Muscle layer of colon (tissue), 2 donors: ENCODE data around the gene CTBP1.

Experiments used
- H3K27ac ChIP-seq: one replicate; pipeline ENCODE4 v1.7.0; 2013; ENCODE audit warnings: low read depth, mild to moderate bottlenecking, low read length, moderate library complexity
- H3K27me3 ChIP-seq, 2 donors: one replicate each; pipeline ENCODE4 v1.7.0; 2013; ENCODE audit warnings: low read length in 2 of 2, mild to moderate bottlenecking in 2 of 2; ENCODE audit not compliant: insufficient read depth in 2 of 2, control insufficient read depth in 1 of 2
- H3K36me3 ChIP-seq: one replicate; pipeline ENCODE4 v1.7.0; 2013; ENCODE audit warnings: mild to moderate bottlenecking, low read length; ENCODE audit not compliant: insufficient read depth
- H3K4me1 ChIP-seq: one replicate; pipeline ENCODE4 v1.7.0; 2013; ENCODE audit warnings: mild to moderate bottlenecking, low read length; ENCODE audit not compliant: insufficient read depth
- H3K4me3 ChIP-seq, 2 donors: one replicate each; pipeline ENCODE4 v1.7.0; 2013; ENCODE audit warnings: low read length in 2 of 2, low read depth in 1 of 2, mild to moderate bottlenecking in 1 of 2, moderate library complexity in 1 of 2
- H3K9ac ChIP-seq: one replicate; pipeline ENCODE4 v1.7.0; 2013; ENCODE audit warnings: low read length
- H3K9me3 ChIP-seq: one replicate; pipeline ENCODE4 v1.7.0; 2013; ENCODE audit warnings: mild to moderate bottlenecking, low read length
- donor health status: abdominal sarcoma.
- donor health status: Adenocarcinoma of cecum.

Gene CTBP1

DNA sequence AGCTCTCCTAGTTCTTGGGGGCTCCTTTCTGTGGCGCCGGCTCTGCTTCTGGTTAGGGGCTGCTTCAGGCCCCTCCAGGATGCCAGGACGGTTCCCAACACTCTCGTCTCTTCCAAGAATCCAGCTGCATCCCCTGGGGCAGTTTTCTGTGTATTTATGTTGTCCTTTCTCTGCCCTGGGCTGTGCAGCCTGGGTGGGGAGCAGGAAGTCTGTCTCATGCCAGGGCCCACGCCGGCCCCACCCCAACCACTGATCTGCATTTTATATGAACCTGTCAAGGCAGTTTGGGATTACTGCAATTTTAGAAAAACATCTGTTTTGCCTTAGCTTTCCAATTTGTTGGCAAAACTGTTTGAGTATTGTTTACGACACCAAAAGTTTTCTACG, 14.6 kb downstream of the CTBP1 start:
- Histone ChIP-seq H3K9ac (no peak overlapping the region), H3K4me1 (peaks cover 10% of the 10 kb centered on the region), H3K4me3 (no peak overlapping the region), H3K36me3 (peaks cover 56% of the 10 kb centered on the region), H3K27me3 (no peaks in the 10 kb centered on the region), H3K27ac (no peak overlapping the region), H3K9me3 (no peaks in the 10 kb centered on the region)

DNA sequence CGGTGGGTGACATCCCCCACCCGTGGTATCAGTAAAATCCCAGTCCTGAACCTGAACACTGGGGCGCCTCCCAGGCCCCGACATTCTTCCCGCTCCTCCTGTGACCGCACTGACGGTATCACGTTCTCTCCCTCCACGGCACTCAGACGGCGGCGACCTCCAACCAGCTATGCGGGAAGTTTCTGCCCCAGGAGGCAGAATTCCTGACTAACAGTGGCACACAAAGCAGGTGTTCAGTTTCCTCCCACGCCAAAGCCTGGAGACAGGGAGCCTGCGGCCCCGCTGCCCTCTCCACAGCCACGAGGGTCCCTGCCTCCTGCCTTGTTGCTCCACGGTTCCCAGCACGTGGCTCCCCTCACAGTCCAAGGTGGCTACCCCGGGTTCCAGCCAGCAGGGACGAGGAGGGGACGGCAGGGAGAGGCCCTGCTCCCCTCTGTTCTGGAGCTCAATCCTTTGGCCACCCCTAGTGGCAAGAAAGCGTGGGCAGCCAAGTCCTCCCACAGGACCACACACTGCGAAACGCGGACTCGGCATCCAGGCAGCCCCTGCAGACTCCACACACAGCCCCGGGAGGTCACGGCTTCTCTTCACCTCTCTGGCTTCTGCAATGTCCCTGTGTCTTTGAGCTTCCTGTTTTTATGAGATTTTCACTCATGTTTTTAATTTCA, 15.2 kb downstream of the CTBP1 start:
- Histone ChIP-seq H3K4me1 (peaks cover 10% of the 10 kb centered on the region), H3K4me3 (no peak overlapping the region), H3K9ac (no peak overlapping the region), H3K36me3 (peaks cover 59% of the 10 kb centered on the region), H3K27me3 (no peaks in the 10 kb centered on the region), H3K9me3 (no peaks in the 10 kb centered on the region), H3K27ac (peak overlapping the region; percentile 14)

DNA sequence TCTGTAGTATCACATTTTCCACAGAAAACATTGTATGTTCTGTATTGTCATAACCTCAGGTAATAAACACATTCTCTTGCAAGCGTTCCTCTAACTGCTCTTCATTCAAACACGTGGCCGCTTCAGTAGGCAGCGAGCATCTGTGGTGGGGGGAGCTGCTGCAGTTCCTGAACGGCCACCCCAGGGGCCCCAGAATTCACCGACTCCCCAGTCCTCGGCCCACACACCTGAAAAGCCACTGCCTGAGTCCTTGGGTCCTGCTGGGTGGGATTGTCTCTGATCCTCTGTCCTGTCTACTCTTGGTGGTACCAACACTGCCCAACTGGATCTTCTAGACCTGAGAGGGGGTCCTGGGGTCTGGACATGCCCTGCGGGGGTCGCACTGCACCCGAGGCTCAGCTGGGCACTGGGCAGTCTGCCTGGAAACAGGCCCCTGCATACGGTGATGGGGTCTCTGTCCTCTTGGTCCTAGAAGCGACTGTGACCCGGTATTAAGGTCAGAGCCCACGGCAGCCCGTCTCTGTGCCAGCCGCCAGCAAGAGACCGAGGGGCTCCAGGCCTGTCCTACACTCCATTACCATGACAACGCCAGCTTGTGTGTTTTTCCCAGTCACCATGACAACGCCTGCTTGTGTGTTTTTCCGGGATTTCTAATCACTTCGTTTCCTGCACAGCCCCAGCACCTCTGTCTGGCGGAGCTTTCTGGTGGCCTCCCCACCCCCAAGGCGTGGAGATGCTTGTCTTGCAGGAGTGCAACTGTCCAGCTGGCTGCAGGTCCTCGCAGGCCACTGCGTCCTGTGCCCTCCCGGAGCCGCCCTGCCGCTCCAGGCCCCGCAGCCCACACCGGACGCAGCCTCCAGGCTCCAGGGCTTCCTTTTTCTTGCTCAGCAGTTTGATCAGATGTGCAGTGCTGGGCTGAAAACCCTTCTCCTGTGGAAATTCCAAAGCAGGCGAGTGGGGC, 16.0 kb downstream of the CTBP1 start:
- H3K9ac ChIP-seq = no peak overlapping the region
- H3K27me3 ChIP-seq = no peaks in the 10 kb centered on the region
- no peak overlapping the region for H3K4me3 ChIP-seq
- peaks cover 10% of the 10 kb centered on the region for H3K4me1 ChIP-seq
- H3K27ac ChIP-seq = no peak overlapping the region
- H3K36me3 ChIP-seq = peaks cover 60% of the 10 kb centered on the region
- no peaks in the 10 kb centered on the region for H3K9me3 ChIP-seq

DNA sequence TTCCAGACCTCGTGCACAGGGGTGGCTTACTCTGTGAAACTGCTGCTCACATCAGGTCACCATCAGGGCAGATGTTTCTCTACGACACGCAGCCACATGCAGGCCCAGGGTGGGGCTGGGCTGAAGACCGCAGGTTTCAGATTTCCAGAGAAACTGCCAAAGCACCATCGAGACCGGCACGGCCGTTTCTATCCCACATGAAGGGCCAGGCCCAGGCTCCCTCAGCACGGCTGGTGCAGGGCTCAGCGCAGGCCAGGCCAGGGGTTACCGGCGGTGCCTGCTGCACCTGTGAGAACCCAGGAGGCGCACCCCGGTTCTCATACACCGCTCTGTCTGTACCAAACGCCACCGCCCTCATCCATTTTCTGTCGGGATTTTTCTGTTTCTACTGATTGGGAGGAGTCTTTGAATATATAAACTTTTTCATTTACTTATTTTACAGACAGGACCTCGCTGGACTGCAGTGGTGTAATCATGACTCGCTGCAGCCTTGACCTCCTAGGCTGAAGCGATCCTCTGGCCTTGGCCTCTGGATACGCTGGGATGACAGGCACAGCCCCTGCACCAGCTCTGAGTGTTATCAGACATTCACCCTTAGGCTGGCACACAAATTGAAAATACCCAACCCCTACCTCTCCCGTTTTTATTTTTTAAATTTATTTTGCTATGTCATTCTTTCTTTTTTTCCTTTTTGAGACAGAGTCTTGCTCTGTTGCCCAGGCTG, 17.1 kb downstream of the CTBP1 start:
- Histone ChIP-seq H3K27me3 (no peaks in the 10 kb centered on the region), H3K4me1 (peaks cover 10% of the 10 kb centered on the region), H3K27ac (no peak overlapping the region), H3K4me3 (no peak overlapping the region), H3K9ac (no peak overlapping the region), H3K36me3 (peaks cover 65% of the 10 kb centered on the region), H3K9me3 (no peaks in the 10 kb centered on the region)

DNA sequence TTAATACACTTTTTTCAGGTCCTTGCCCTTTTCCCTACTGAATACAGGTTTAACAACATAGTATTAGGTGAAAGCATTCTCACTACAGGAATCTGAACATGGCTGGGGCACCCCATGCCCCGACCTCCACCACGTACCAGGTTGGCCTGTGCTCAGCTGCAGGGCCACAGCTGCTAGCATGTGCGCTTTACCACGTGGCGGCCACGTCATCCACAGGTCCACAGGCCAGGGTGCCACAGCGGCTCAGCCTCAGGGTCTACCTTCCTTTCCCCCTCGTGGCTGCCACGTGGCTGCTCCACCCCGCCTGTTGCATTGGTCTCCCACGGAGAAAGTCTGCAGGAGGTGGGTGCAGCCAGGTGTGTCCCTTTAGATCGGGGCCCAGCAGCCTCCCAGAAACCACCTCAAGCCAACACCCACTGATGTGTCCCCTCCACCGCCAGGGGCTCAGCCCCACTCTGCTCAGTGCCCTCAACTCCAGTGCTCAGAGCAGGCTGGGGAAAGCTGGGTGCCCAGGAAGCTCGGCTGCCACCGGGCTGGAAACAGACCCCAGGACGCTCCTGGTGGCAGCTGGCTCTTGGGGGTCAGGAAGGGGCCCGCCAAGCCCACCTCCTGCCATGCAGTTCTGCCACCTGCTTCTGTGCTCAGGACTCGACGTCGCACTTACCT, 17.8 kb downstream of the CTBP1 start:
- H3K36me3 ChIP-seq = peaks cover 65% of the 10 kb centered on the region

DNA sequence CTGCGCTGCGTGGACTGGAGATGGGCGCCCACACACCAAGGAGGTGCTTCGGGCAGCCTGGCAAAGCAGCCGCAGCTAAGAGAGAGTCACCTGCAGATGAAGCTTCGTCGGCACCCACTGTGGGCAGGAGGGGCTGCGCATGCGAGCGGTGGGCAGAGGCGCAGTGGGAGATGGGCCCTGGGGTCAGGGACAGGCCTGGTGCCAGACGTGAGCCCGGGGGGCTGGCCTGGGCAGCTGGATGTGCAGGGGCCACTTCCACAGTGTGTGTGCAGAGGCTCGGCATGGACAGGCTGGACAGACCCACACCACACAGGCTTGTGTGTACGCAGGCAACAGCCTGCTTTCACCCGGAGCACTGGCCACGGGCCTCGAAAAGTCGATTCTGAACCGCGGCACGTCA, 18.6 kb downstream of the CTBP1 start:
- no peak overlapping the region for H3K9ac ChIP-seq
- peaks cover 10% of the 10 kb centered on the region for H3K4me1 ChIP-seq
- no peaks in the 10 kb centered on the region for H3K9me3 ChIP-seq
- no peak overlapping the region for H3K27ac ChIP-seq
- peaks cover 65% of the 10 kb centered on the region for H3K36me3 ChIP-seq
- H3K27me3 ChIP-seq = no peaks in the 10 kb centered on the region
- H3K4me3 ChIP-seq = no peak overlapping the region

More for the DNA sequence above, 17.8 kb downstream of the CTBP1 start:
- Histone ChIP-seq H3K9ac (no peak overlapping the region), H3K4me3 (no peak overlapping the region), H3K4me1 (peaks cover 10% of the 10 kb centered on the region), H3K9me3 (no peaks in the 10 kb centered on the region), H3K27ac (no peak overlapping the region), H3K27me3 (no peaks in the 10 kb centered on the region)

DNA sequence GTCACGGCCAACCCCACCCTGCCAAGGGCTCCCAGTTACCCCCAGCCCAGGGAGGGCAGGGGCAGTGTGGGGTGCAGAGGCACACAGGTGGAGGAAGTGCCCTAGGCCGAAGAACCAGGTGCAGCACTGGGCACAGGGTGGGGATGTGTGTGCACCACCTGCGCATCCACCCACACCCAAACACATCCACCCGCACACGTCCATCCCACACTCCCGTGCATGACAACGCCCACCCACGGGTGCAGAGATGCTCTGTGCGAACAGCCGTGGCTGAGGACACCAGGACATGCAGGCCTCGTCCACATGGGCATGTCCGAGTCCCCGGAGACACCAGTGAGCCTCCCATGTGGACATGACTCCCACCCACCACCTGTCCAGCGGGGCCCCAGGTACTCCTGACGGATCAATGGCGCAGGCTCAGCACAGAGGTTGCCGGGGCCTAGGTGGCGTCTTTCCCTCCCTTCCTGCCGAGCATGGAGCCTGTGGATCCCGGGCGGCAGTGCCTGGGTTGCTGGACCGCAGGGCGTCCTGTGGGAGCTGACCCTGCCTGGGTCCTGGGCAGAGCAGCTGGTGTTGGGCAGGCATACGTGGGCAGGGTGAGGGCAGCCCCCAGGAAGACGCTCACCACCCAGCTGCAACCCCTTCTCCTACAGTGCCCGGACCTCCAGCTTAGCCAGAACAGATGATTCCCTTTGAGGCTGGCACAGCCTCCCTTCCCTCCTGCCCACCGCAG, 19.6 kb downstream of the CTBP1 start:
- Histone ChIP-seq H3K27ac (no peak overlapping the region), H3K4me3 (no peak overlapping the region), H3K36me3 (peaks cover 65% of the 10 kb centered on the region), H3K4me1 (peaks cover 3% of the 10 kb centered on the region), H3K9me3 (no peaks in the 10 kb centered on the region), H3K27me3 (no peaks in the 10 kb centered on the region), H3K9ac (no peak overlapping the region)

DNA sequence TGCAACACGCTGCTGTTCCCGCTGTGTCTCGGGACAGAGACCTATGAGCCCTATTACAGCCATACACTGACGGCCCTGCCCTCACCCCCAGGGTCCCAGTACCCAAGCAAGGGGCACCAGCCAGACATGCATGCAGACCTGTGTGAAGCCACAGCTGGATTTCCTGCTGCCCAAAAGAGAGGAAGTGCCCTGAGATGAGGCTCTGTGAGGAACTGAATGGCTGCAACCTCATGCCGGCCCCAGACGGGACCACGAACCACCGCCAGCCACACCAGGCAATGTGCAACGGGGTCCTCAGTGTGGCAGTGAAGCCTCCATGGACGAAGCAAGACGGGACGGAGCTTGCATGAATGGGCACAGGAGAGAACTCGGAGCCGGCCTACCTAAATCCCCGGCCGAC, 21.1 kb downstream of the CTBP1 start:
- Histone ChIP-seq H3K9ac (no peak overlapping the region), H3K4me1 (no peaks in the 10 kb centered on the region), H3K36me3 (peaks cover 73% of the 10 kb centered on the region), H3K9me3 (no peaks in the 10 kb centered on the region), H3K27me3 (no peaks in the 10 kb centered on the region), H3K27ac (no peak overlapping the region), H3K4me3 (no peak overlapping the region)

DNA sequence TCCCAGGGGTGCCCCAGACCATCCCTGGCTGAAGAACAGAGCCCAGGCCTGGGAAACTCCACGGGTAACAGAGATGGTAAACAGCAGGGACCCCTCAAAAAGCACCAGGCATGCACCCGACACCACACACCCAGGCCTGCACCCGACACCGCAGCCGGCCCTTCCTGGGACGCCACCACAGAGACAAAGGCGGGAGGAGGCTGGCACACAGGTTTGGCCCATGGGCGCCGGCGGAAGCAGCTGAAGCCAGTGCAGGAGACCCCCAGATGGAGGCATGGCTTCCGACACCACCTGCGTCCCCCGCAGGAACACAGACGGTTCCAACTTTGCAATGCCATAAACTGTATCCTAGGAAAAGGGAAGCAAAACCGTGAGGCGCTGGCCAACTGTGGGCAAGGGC, 22.3 kb downstream of the CTBP1 start:
- H3K9me3 ChIP-seq = no peaks in the 10 kb centered on the region
- H3K4me1 ChIP-seq = no peaks in the 10 kb centered on the region
- H3K36me3 ChIP-seq = peaks cover 71% of the 10 kb centered on the region
- no peak overlapping the region for H3K27ac ChIP-seq
- no peak overlapping the region for H3K4me3 ChIP-seq
- H3K9ac ChIP-seq = no peak overlapping the region
- no peaks in the 10 kb centered on the region for H3K27me3 ChIP-seq

DNA sequence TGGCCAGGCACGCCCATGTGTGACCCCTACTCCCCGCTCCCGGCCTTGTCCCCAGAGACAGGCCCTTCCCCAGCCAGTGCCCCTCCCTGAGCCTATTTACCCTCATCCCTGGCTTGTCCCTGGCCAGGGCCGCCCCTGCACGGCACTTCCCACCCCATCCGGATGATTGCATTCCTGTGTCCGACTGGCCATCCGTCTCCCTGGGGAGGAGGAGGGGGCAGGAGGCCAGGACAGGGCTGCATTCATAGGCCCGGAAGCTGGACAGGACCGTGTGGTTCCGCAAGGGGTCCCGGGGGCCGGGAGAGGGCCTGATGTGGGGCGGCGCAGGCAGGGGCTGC, 22.8 kb downstream of the CTBP1 start:
- Histone ChIP-seq H3K27me3 (no peaks in the 10 kb centered on the region), H3K27ac (no peak overlapping the region), H3K4me1 (no peaks in the 10 kb centered on the region), H3K4me3 (no peak overlapping the region), H3K9me3 (no peaks in the 10 kb centered on the region), H3K9ac (no peak overlapping the region), H3K36me3 (peaks cover 67% of the 10 kb centered on the region)
